HepG2 (cell line): ENCODE results near the gene CADPS2. TPM values are rescaled to one million over a fixed set of nuclear protein-coding genes. Genes with fewer than 3 reads are reported as not detected.

Source experiments
- ATAC-seq: fragments of 200-7000 bp; cut with Tn5 transposase; 3 replicates; pipeline ENCODE4 v1.9.1; 2020; ENCODE audit warnings: mild to moderate bottlenecking, moderate library complexity
- BruUV-seq: library from RNA; stranded (reverse); fragments of 400-500 nt; replicated peaks from 2 replicates; lab custom pipeline; 2021; lab: Mats Ljungman, UMichigan
- CTCF ChIA-PET: fragments of 300-600 bp; formaldehyde crosslinking; extraction: SDS; loops from one replicate; lab custom pipeline; 2021; ENCODE audit warnings: low total read pairs, inconsistent platforms, low intra/inter-chr PET ratio; lab: Yijun Ruan, JAX
- POLR2A ChIA-PET: fragments of 350-600 bp; sonication (Branson Sonifier 250); formaldehyde crosslinking; loops from one replicate; lab custom pipeline; 2020; ENCODE audit warnings: antibody characterized with exemption, inconsistent platforms; lab: Yijun Ruan, JAX
- DNase-seq: peaks from one replicate; pipeline ENCODE4 v3.0.0-alpha.2; 2015; ENCODE audit warnings: low spot score
- FAIRE-seq: peaks from 3 replicates; lab custom pipeline; 2011; peaks lifted over from hg19 to GRCh38; lab: Jason Lieb, UNC
- H2AFZ ChIP-seq: one replicate; pipeline ENCODE4 v1.6.1; 2011; ENCODE audit warnings: low read length, inconsistent platforms
- H3K27ac ChIP-seq: fragments of 300-600 bp; 3 replicates; pipeline ENCODE4 v1.8.0; 2011; ENCODE audit warnings: mixed run types, mild to moderate bottlenecking, mixed read lengths, low read length, inconsistent platforms; ENCODE audit not compliant: insufficient read depth; ENCODE audit errors: extremely low read length
- H3K27me3 ChIP-seq, 2 experiments: fragments of 200-600 bp in 1 of 2; 2 replicates in 1 of 2; 3 replicates in 1 of 2; pipeline versions ENCODE4 v1.6.0 to v1.8.0; 2011; ENCODE audit warnings: low read length in 2 of 2, mild to moderate bottlenecking in 2 of 2, moderate library complexity in 2 of 2, inconsistent platforms in 1 of 2; ENCODE audit not compliant: insufficient read depth in 2 of 2, control insufficient read depth in 1 of 2
- H3K36me3 ChIP-seq, 2 experiments: fragments of 200-600 bp in 1 of 2; replicated peaks in 1 of 2; 2 replicates in 1 of 2; 3 replicates in 1 of 2; pipeline versions ENCODE4 v1.5.1 to v1.8.0; 2011; ENCODE audit warnings: low read length in 2 of 2, inconsistent platforms in 1 of 2; ENCODE audit not compliant: insufficient read depth in 2 of 2, control insufficient read depth in 1 of 2
- H3K4me1 ChIP-seq: 2 replicates; pipeline ENCODE4 v1.5.1; 2012; ENCODE audit warnings: low read length, inconsistent platforms; ENCODE audit not compliant: insufficient read depth
- H3K4me2 ChIP-seq: 2 replicates; pipeline ENCODE4 v1.6.0; 2011; ENCODE audit warnings: low read depth, low read length, inconsistent platforms
- H3K4me3 ChIP-seq, 3 experiments: fragments of 200-600 bp in 1 of 3; sonication (generic), shearing (Covaris generic) in 1 of 3; replicated peaks in 1 of 3; 2 replicates each; pipeline ENCODE4 v1.5.1; 2011 to 2016; ENCODE audit warnings: low read length in 3 of 3, inconsistent platforms in 2 of 3, low read depth in 2 of 3, mild to moderate bottlenecking in 2 of 3, control low read depth in 1 of 3, mixed read lengths in 1 of 3; ENCODE audit not compliant: insufficient read depth in 1 of 3
- H3K79me2 ChIP-seq: one replicate; pipeline ENCODE4 v1.6.1; 2011; ENCODE audit warnings: low read length, inconsistent platforms; ENCODE audit not compliant: insufficient read depth
- H3K9ac ChIP-seq: 2 replicates; pipeline ENCODE4 v1.6.0; 2011; ENCODE audit warnings: mild to moderate bottlenecking, low read depth, low read length, inconsistent platforms; ENCODE audit not compliant: insufficient read depth
- H3K9me3 ChIP-seq: 2 replicates; pipeline ENCODE4 v1.5.1; 2012; ENCODE audit warnings: mild to moderate bottlenecking, low read length
- H4K20me1 ChIP-seq: 2 replicates; pipeline ENCODE4 v1.6.0; 2011; ENCODE audit warnings: inconsistent platforms, mild to moderate bottlenecking, low read length, moderate library complexity; ENCODE audit not compliant: insufficient read depth
- AGO2 ChIP-seq: fragments of 200-400 bp; formaldehyde crosslinking; optimal IDR thresholded peaks from 2 replicates; pipeline ENCODE3; 2017; ENCODE audit warnings: mild to moderate bottlenecking, low read depth, low read length, moderate library complexity
- AHDC1 ChIP-seq: sonication (generic); formaldehyde crosslinking; IDR thresholded peaks from 2 replicates; pipeline ENCODE4 v1.5.1; 2020; ENCODE audit warnings: mild to moderate bottlenecking, missing genetic modification reagents, borderline replicate concordance
- ARID5B ChIP-seq: IDR thresholded peaks from 2 replicates; pipeline ENCODE4 v1.4.0; 2020; ENCODE audit warnings: mild to moderate bottlenecking, missing genetic modification reagents
- DNMT3B ChIP-seq: conservative IDR thresholded peaks from 2 replicates; pipeline ENCODE4 v1.6.1; 2016; ENCODE audit warnings: missing biosample characterization, control low read depth
- EP300 ChIP-seq, 3 experiments: sonication (generic) in 1 of 3; formaldehyde crosslinking in 1 of 3; IDR thresholded peaks; 2 replicates each; pipeline versions ENCODE4 v1.5.1 to v1.6.1; 2011 to 2020; ENCODE audit warnings: low read depth in 2 of 3, low read length in 2 of 3, borderline replicate concordance in 1 of 3, improper control_type of control experiment in 1 of 3, mild to moderate bottlenecking in 1 of 3, missing genetic modification reagents in 1 of 3, moderate library complexity in 1 of 3
- ETV5 ChIP-seq: IDR thresholded peaks from 2 replicates; pipeline ENCODE4 v1.6.1; 2018; ENCODE audit warnings: missing biosample characterization, missing genetic modification reagents, inconsistent platforms, borderline replicate concordance
- FOXO1 ChIP-seq: sonication (generic); formaldehyde crosslinking; IDR thresholded peaks from 2 replicates; pipeline ENCODE4 v1.4.0; 2020; ENCODE audit warnings: missing genetic modification reagents
- GATAD2A ChIP-seq: IDR thresholded peaks from 2 replicates; pipeline ENCODE4 v1.6.1; 2016
- NFIB ChIP-seq: sonication (generic); formaldehyde crosslinking; IDR thresholded peaks from 2 replicates; pipeline ENCODE4 v1.9.0; 2021; ENCODE audit warnings: missing genetic modification reagents, mild to moderate bottlenecking, borderline replicate concordance
- POGZ ChIP-seq: sonication (generic); formaldehyde crosslinking; IDR thresholded peaks from 2 replicates; pipeline ENCODE4 v1.4.0; 2020; ENCODE audit warnings: mild to moderate bottlenecking, missing genetic modification reagents
- SOX6 ChIP-seq, 2 experiments: fragments of 450-650 bp in 1 of 2; sonication (generic) in 1 of 2; formaldehyde crosslinking in 1 of 2; IDR thresholded peaks; 2 replicates each; pipeline versions ENCODE4 v1.4.0 to v1.6.1; 2017 to 2020; ENCODE audit warnings: antibody characterized with exemption in 1 of 2, mild to moderate bottlenecking in 1 of 2, missing genetic modification reagents in 1 of 2
- ZNF644 ChIP-seq: IDR thresholded peaks from 2 replicates; pipeline ENCODE4 v1.6.1; 2016; ENCODE audit warnings: low read depth
- WGBS: methylation state at CpG from one replicate; pipeline ENCODE4 v1.1.6; 2017; ENCODE audit warnings: low lambda C conversion rate; 5-methylcytosine and 5-hydroxymethylcytosine counted together
- in situ Hi-C: cut with HindIII; loops from 2 replicates; pipeline ENCODE4 v1.10.0; 2017; ENCODE audit warnings: low pct_unique_long_range_greater_than_20kb; ENCODE audit not compliant: extremely low pct_ligation_motif_present
- intact Hi-C: fragments of 100-400 bp; cut with micrococcal nuclease; formaldehyde crosslinking; loops from one replicate; pipeline ENCODE4 v1.10.0; 2022; ENCODE audit not compliant: unreplicated experiment
- polyA plus RNA-seq, 8 experiments: library from polyadenylated mRNA; depleted of rRNA in 3 of 8; stranded (reverse) in 7 of 8; unstranded in 1 of 8; fragments of >200 nt; fragmentation: Illumina TruSeq in 4 of 8; extraction: Trizol in 4 of 8; gene quantifications; 2 replicates each; pipeline versions ENCODE4 v1.2.1 to v1.2.3, GENCODE V29; 2011 to 2016; ENCODE audit warnings: low read depth in 4 of 8, missing spikeins in 1 of 8, mixed read lengths in 1 of 8; ENCODE audit not compliant: insufficient read depth in 1 of 8
- total RNA-seq, 5 experiments: library from RNA; depleted of rRNA; stranded (reverse); fragments of >200 nt; fragmentation: Illumina TruSeq; extraction: Trizol; gene quantifications; 2 replicates each; pipeline ENCODE4 v1.2.3, GENCODE V29; 2016; ENCODE audit warnings: low read depth in 1 of 5

CADPS2 gene
- total and polyA plus RNA-seq, 2 of the 13 experiments (the other 11 are each of a cell fraction or from before 2014, with no cell fraction given), result 17.6 to 43.8 TPM

GRCh38 chr7:122791959-122792545 is 94.2 kb downstream of the CADPS2 start:
- Histone ChIP-seq H4K20me1 (no peaks in the 10 kb centered on the region), H3K9me3 (no peaks in the 10 kb centered on the region), H2AFZ (no peak overlapping the region), H3K4me3 (no peak overlapping the region), H3K4me1 (peaks cover 40% of the 10 kb centered on the region), H3K36me3 (peaks cover 0 to 5% of the 10 kb centered on the region in 2 experiments; a peak in 1 of 5 replicates), H3K27ac (no peak overlapping the region), H3K79me2 (no peaks in the 10 kb centered on the region), H3K9ac (no peak overlapping the region), H3K27me3 (no peaks in the 10 kb centered on the region), H3K4me2 (no peak overlapping the region)
- intact Hi-C loops (no loop called here), in situ Hi-C loops (no loop called here)
- FAIRE-seq, result no peak
- CTCF ChIA-PET, result no interaction called here
- BruUV-seq, result no TSS peak
- peak; percentile 58 for DNase-seq
- peak; percentile 89 for ATAC-seq
- WGBS, result 69% methylated on average over 3 of the region's 3 CpGs
- POLR2A ChIA-PET, result no interaction called here
- TF ChIP-seq GATAD2A (CRISPR knock-in tag) (peak; percentile 75), ETV5 (CRISPR knock-in tag) (no peak), ARID5B (CRISPR knock-in tag) (peak; percentile 68), AHDC1 (peak; percentile 63; the same call in 1 of the 2 replicates), FOXO1 (CRISPR knock-in tag) (0 out of 2 replicates have a peak, but pooled peaks have one; percentile 20), AGO2 (no peak), DNMT3B (CRISPR knock-in tag) (no peak), ZNF644 (peak; percentile 69), EP300 (IDR thresholded peaks at IDR 0.05; ENCODE audit: low read depth in 2 of 2, low read length in 2 of 2) (peak in 1 of 2 experiments; percentile 33; a peak in 1 of 4 replicates), EP300 (CRISPR knock-in tag; IDR thresholded peaks at IDR 0.05; ENCODE audit: borderline replicate concordance) (no peak), NFIB (CRISPR knock-in tag) (no peak), POGZ (CRISPR knock-in tag) (0 out of 2 replicates have a peak, but pooled peaks have one; percentile 41), SOX6 (IDR thresholded peaks at IDR 0.05) (no peak), SOX6 (CRISPR knock-in tag; IDR thresholded peaks at IDR 0.05) (peak; percentile 26; the same call in 1 of the 2 replicates)
